CD4-positive, CD25-positive, alpha-beta regulatory T cell (primary cell): Measurements from ENCODE around the gene RNF166. TPM values are rescaled to one million over a fixed set of nuclear protein-coding genes. Genes with fewer than 3 reads are reported as not detected.

ENCODE experiments used
- ATAC-seq, 2 donors: fragments of 150-1000 bp; cut with Tn5 transposase; one replicate each; pipeline ENCODE4 v1.10.0; 2021; ENCODE audit warnings: low read depth in 2 of 2, moderate number of reproducible peaks in 2 of 2, moderate library complexity in 1 of 2
- DNase-seq, 3 donors: peaks; one replicate each; pipeline versions ENCODE4 v3.0.0 to v3.0.0-alpha.2; 2012 to 2022; ENCODE audit warnings: mixed read lengths in 1 of 3
- H3K27ac ChIP-seq: one replicate; pipeline ENCODE4 v1.7.0; 2013; ENCODE audit warnings: mild to moderate bottlenecking, low read length; ENCODE audit not compliant: insufficient read depth, poor library complexity, severe bottlenecking
- H3K27me3 ChIP-seq: one replicate; pipeline ENCODE4 v1.7.0; 2013; ENCODE audit warnings: low read length; ENCODE audit not compliant: control insufficient read depth, insufficient read depth
- H3K36me3 ChIP-seq: one replicate; pipeline ENCODE4 v1.7.0; 2013; ENCODE audit warnings: mild to moderate bottlenecking, low read length, moderate library complexity; ENCODE audit not compliant: control insufficient read depth, insufficient read depth
- H3K4me1 ChIP-seq: 2 replicates; pipeline ENCODE4 v1.7.0; 2013; ENCODE audit warnings: mild to moderate bottlenecking, low read length; ENCODE audit not compliant: insufficient read depth, control insufficient read depth, poor library complexity, severe bottlenecking
- H3K4me3 ChIP-seq: one replicate; pipeline ENCODE4 v1.7.0; 2013; ENCODE audit warnings: low read depth, mild to moderate bottlenecking, low read length, moderate library complexity
- H3K9me3 ChIP-seq, 2 experiments: 1 replicate in 1 of 2; 2 replicates in 1 of 2; pipeline ENCODE4 v1.7.0; 2013; ENCODE audit warnings: low read length in 2 of 2, mild to moderate bottlenecking in 1 of 2, moderate library complexity in 1 of 2; ENCODE audit not compliant: control insufficient read depth in 2 of 2
- H3K27ac Mint-ChIP-seq, 3 donors: one replicate each; pipeline ENCODE4 v1.8.0; 2020 to 2022; ENCODE audit warnings: mild to moderate bottlenecking in 3 of 3, mixed read lengths in 3 of 3, moderate library complexity in 2 of 3
- H3K27me3 Mint-ChIP-seq: one replicate; pipeline ENCODE4 v1.8.0; 2022; ENCODE audit warnings: mild to moderate bottlenecking, mixed read lengths
- H3K36me3 Mint-ChIP-seq: one replicate; pipeline ENCODE4 v1.8.0; 2020; ENCODE audit warnings: mixed read lengths
- H3K4me1 Mint-ChIP-seq, 4 donors: one replicate each; pipeline ENCODE4 v1.8.0; 2020 to 2022; ENCODE audit warnings: mixed read lengths in 4 of 4, mild to moderate bottlenecking in 1 of 4
- H3K4me3 Mint-ChIP-seq, 4 donors: one replicate each; pipeline ENCODE4 v1.8.0; 2020 to 2022; ENCODE audit warnings: mild to moderate bottlenecking in 4 of 4, mixed read lengths in 4 of 4, moderate library complexity in 3 of 4
- H3K9me3 Mint-ChIP-seq, 7 donors: one replicate each; pipeline ENCODE4 v1.8.0; 2020 to 2022; ENCODE audit warnings: mixed read lengths in 7 of 7, mild to moderate bottlenecking in 3 of 7, moderate library complexity in 2 of 7
- polyA plus RNA-seq, 4 donors: library from polyadenylated mRNA; unstranded; fragments of 300-500 nt; fragmentation: Illumina TruSeq; gene quantifications; one replicate each; pipeline ENCODE4 v1.2.3, GENCODE V29; 2021
- total RNA-seq: library from RNA; stranded (reverse); gene quantifications from one replicate; pipeline ENCODE4 v1.2.3, GENCODE V29; 2022

The RNF166 gene, protein sequence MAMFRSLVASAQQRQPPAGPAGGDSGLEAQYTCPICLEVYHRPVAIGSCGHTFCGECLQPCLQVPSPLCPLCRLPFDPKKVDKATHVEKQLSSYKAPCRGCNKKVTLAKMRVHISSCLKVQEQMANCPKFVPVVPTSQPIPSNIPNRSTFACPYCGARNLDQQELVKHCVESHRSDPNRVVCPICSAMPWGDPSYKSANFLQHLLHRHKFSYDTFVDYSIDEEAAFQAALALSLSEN
- total RNA-seq (420 TPM), polyA plus RNA-seq (100 to 1,000 TPM in 1 of 4 donors, 10 to 100 TPM in 3; 63.6 to 118 (median 97.3) TPM)

DNA sequence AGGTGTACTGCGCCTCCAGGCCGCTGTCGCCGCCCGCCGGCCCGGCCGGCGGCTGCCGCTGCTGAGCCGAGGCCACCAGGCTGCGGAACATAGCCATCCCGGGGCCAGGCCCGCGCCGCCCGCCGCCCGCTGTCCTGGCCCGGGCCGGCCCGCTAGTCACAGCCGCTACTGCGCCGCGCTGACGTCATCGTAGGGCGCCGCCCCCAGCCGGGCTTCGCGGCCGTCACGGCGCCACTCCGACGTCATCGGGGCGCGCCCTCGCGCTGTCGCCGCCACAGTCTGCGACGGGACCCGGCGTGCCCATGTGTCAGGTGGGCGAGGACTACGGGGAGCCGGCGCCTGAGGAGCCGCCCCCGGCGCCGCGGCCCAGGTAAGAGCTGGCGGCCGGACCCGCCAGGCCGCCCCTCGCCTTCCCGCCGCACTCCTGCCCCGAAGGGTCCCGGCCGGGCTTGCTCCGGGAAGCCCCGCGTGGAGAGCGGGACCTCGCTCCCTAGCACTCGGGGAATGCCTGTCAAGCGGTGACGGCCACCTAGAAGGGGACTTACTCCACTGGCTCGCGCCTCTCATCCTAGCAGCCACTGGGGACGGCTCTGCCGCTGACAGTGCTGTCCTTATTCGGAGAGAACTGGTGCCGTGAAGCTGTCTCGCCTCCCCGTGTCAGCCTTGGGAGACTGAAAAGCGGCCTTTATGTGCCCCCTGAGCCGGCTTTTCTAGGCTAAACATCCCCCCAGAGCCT, at the start of gene RNF166, which contains the start of gene CTU2:
Gene RNF166, minus strand, starts transcription at position 180 of the 736 bp plus-strand sequence. Its CDS starts 83 bp downstream, at position 97.
Gene CTU2, plus strand, starts transcription at position 275 of the 736 bp plus-strand sequence. Its CDS starts 28 bp downstream, at position 303.
- Mint-ChIP-seq H3K4me1 (peaks cover 6 to 54% (median 19%) of the 10 kb centered on the region in 4 donors), H3K9me3 (peaks cover 0 to 3% (median 0%) of the 10 kb centered on the region in 7 donors), H3K4me3 (peak within 1 kb of the TSS; percentile 94 to 100 (median 96)), H3K36me3 (peaks cover 5% of the 10 kb centered on the region), H3K27me3 (peaks cover 5% of the 10 kb centered on the region), H3K27ac (peak within 1 kb of the TSS; percentile 95 to 98 (median 97))
- DNase-seq (peak; percentile 91 to 93 (median 91)), ATAC-seq (peak; percentile 69 to 71)
- H3K27ac ChIP-seq, result peak within 1 kb of the TSS; percentile 92
- no peaks in the 10 kb centered on the region for H3K27me3 ChIP-seq
- H3K4me1 ChIP-seq, result peaks cover 54% of the 10 kb centered on the region
- H3K36me3 ChIP-seq, result no peaks in the 10 kb centered on the region
- no peaks in the 10 kb centered on the region for H3K9me3 ChIP-seq
- peak within 1 kb of the TSS; percentile 89 for H3K4me3 ChIP-seq

DNA sequence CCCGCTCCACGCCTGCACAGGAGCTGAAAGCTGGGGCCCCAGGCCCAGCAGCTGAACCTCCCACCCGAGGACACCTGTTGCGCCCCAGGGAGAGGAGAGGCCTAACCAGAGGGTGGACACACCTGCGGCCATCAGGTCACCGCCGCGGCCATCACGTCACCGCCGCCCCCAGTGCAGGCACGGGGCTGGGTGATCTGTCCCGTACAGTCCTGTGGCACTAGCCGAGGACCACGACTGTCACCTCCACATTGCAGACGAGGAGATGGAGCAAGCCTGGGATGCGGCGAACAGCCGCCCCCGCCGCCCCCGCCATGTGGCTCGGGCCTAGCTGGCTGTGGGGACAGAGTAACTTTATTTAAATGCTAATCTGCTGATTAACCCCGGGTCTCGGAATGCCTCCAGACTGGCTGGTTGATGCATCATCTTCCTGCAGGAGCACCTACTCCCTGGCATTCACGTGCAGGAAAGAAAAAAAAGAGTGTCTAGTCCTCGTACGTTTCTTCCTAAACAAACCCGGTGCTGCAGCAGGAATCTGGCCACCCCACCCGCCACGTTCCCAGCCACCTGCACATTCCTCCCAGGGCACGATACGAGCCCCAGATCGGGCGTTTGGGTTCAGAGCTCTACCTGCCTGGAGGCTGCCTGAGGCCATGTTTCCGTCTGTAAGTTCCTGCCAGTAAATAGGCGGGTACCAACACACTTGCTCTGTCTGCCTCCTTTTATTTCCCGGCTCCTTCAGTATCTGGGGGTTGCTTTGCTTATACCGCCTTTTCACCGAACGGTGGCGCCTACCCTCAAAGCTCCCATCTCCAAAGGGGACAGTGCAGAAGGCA, 48.9 kb upstream of the RNF166 start:
- DNase-seq (peak in 1 of 3 donors; percentile 43), ATAC-seq (peak in 1 of 2 donors; percentile 25)
- no peaks in the 10 kb centered on the region for H3K27me3 ChIP-seq
- Mint-ChIP-seq H3K36me3 (no peaks in the 10 kb centered on the region), H3K9me3 (no peaks in the 10 kb centered on the region), H3K27me3 (no peaks in the 10 kb centered on the region), H3K4me1 (peaks cover 0 to 38% (median 15%) of the 10 kb centered on the region in 4 donors), H3K4me3 (no peak overlapping the region), H3K27ac (peak overlapping the region in 1 of 3 donors; percentile 10)
- H3K4me3 ChIP-seq, result no peak overlapping the region
- no peak overlapping the region for H3K27ac ChIP-seq
- peaks cover 33% of the 10 kb centered on the region for H3K4me1 ChIP-seq
- peaks cover 8% of the 10 kb centered on the region for H3K36me3 ChIP-seq
- no peaks in the 10 kb centered on the region for H3K9me3 ChIP-seq

DNA sequence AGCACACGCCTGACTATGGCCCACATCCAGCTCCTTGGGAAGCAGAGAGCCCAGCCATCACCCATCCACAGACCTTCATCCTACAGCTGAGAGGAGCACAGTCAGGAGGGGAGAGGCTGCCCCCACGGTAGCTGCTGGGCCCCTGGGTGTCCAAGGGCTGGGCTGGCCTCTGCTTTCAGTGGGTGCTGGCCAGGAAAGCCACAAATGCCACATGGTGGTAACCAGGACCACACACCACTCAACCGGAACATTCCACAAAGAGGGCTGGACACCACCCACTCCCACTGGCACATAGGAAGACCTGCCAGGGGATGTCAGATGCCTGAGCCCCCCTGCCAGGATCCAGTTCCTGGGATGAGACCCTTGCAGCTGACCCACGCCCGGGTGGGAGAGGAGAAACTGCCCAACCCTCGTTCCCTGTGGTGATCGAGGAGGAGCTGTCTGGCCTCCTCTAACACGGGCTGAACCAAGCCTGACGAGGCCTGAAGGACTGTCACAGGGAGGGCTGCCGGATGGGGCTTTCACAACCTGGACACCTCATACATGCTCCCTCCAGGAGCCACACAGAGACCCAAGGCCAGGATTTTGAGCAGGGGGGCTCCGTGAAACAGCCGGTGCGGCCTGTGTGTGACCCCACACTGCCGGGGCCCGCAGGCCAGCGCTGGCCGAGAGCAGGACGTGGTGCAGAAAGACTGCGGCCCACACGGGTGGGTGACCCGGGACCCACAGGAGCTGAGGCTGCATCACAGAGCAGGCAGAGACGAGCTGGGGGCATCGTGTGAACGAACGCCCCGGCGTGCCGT, 48.1 kb upstream of the RNF166 start:
- H3K36me3 Mint-ChIP-seq, result no peaks in the 10 kb centered on the region
- H3K27ac ChIP-seq, result no peak overlapping the region

DNA sequence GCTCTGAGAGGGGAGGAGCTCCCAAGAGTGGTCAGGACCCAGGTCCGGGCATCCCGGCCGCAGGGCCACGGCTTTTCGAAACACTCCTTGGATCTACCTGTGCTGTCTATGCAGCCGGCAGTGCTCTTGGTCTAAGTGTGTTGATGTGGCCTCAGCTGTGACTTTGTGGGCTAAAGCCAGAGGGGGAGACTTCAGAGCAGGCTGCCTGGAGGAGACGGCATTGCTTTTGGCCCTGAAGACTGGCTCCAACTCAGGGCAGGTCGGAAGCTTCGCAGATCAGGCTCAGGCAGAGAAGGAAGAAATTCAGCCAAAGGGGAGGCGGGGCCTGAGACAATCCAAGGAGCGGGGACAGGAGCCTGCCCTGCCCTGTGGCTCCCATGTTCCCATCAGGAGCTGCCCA, 47.4 kb upstream of the RNF166 start:
- Mint-ChIP-seq H3K27me3 (no peaks in the 10 kb centered on the region), H3K4me1 (peaks cover 0 to 27% (median 8%) of the 10 kb centered on the region in 4 donors), H3K27ac (peak overlapping the region; percentile 62 to 83 (median 71))

More for the DNA sequence above, 48.1 kb upstream of the RNF166 start:
- Mint-ChIP-seq H3K27me3 (no peaks in the 10 kb centered on the region), H3K4me3 (no peak overlapping the region), H3K27ac (peak overlapping the region in 1 of 3 donors; percentile 62), H3K9me3 (no peaks in the 10 kb centered on the region), H3K4me1 (peaks cover 0 to 34% (median 13%) of the 10 kb centered on the region in 4 donors)
- DNase-seq (no peak), ATAC-seq (no peak)
- no peaks in the 10 kb centered on the region for H3K9me3 ChIP-seq
- H3K4me3 ChIP-seq, result no peak overlapping the region
- H3K27me3 ChIP-seq, result no peaks in the 10 kb centered on the region
- H3K4me1 ChIP-seq, result peaks cover 24% of the 10 kb centered on the region
- peaks cover 8% of the 10 kb centered on the region for H3K36me3 ChIP-seq

DNA sequence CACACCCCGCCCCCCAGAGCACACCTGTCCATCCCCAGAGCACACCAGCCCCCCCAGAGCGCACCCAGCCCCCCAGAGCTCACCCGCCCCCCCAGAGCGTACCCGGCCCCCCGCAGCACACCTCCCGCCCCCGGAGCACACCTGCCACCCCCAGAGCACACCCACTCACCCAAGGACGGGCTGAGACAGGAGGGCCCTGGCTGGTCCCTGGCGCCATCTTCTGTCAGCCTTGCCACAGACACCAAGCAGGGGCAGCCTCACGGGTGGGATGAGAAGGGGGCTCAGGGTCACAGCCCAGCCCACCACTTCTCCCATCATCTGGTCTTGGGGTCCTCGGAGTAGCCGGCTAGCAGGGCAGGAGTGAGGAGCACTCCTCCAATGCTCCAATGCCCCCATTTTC, 47.0 kb upstream of the RNF166 start:
- Mint-ChIP-seq H3K36me3 (no peaks in the 10 kb centered on the region), H3K4me1 (peaks cover 0 to 23% (median 6%) of the 10 kb centered on the region in 4 donors), H3K27ac (peak overlapping the region in 1 of 3 donors; percentile 62), H3K27me3 (no peaks in the 10 kb centered on the region), H3K9me3 (no peaks in the 10 kb centered on the region), H3K4me3 (no peak overlapping the region)
- DNase-seq (no peak), ATAC-seq (no peak)
- H3K36me3 ChIP-seq, result peaks cover 8% of the 10 kb centered on the region
- H3K27me3 ChIP-seq, result no peaks in the 10 kb centered on the region
- H3K9me3 ChIP-seq, result no peaks in the 10 kb centered on the region
- H3K4me3 ChIP-seq, result no peak overlapping the region
- peaks cover 13% of the 10 kb centered on the region for H3K4me1 ChIP-seq
- H3K27ac ChIP-seq, result no peak overlapping the region

More for the DNA sequence above, 47.4 kb upstream of the RNF166 start:
- peaks cover 17% of the 10 kb centered on the region for H3K4me1 ChIP-seq
- no peak overlapping the region for H3K27ac ChIP-seq
- ATAC-seq (no peak), DNase-seq (no peak)
- H3K9me3 ChIP-seq, result no peaks in the 10 kb centered on the region
- Mint-ChIP-seq H3K36me3 (no peaks in the 10 kb centered on the region), H3K4me3 (no peak overlapping the region), H3K9me3 (no peaks in the 10 kb centered on the region)
- peaks cover 8% of the 10 kb centered on the region for H3K36me3 ChIP-seq
- H3K27me3 ChIP-seq, result no peaks in the 10 kb centered on the region
- no peak overlapping the region for H3K4me3 ChIP-seq

DNA sequence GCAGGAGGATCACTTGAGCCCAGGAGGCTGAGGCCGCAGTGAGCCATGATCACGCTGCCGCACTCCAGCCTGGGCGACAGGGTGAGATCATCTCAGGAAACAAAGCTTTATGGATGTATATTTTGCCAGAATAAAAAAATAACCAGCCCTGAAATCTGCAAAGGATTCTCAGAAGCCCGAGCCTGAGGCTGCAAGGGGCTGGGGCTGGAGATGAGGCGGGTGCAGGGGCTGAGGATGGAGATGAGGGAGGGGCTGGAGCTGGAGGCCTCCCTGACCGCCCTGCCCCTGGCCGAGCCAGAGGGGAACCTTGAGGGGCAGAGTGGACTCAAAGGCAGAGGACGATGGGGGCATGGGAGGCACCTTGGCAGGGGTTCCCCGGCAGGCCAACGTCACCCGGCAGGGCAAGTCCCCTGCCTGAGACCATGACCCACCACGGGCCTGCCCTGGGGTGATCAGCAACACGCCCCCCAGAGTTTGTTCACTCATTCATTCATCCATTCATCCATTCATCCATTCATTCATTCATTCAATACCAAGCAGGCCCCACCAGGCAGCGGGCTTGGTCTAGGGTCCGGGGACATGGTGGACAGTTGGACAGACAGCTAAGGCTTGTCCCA, 46.3 kb upstream of the RNF166 start:
- H3K27ac Mint-ChIP-seq, result no peak overlapping the region
- H3K4me1 Mint-ChIP-seq, result peaks cover 0 to 19% (median 4%) of the 10 kb centered on the region in 4 donors
- DNase-seq (no peak), ATAC-seq (no peak)
- Histone ChIP-seq H3K4me3 (no peak overlapping the region), H3K27ac (no peak overlapping the region), H3K27me3 (no peaks in the 10 kb centered on the region), H3K36me3 (peaks cover 8% of the 10 kb centered on the region), H3K9me3 (no peaks in the 10 kb centered on the region), H3K4me1 (peaks cover 8% of the 10 kb centered on the region)
- H3K4me3 Mint-ChIP-seq, result no peak overlapping the region
- H3K27me3 Mint-ChIP-seq, result no peaks in the 10 kb centered on the region
- no peaks in the 10 kb centered on the region for H3K9me3 Mint-ChIP-seq
- no peaks in the 10 kb centered on the region for H3K36me3 Mint-ChIP-seq
